Calu3 (cell line): ENCODE data around the gene SHROOM3. TPM values are rescaled to one million over a fixed set of nuclear protein-coding genes. Genes with fewer than 3 reads are reported as not detected.

Source experiments
- BruUV-seq: library from RNA; stranded (reverse); fragments of 400-500 nt; replicated peaks from 2 replicates; lab custom pipeline; 2021; lab: Mats Ljungman, UMichigan
- CTCF ChIA-PET: fragments of 300-600 bp; sonication (Branson Sonifier 250); formaldehyde crosslinking; loops from one replicate; lab custom pipeline; 2022; ENCODE audit warnings: antibody characterized with exemption; lab: Charles Lee
- DNase-seq: peaks from one replicate; pipeline ENCODE4 v3.0.0; 2022
- H3K27ac Mint-ChIP-seq: one replicate; pipeline ENCODE4 v1.8.0; 2022; ENCODE audit warnings: mixed read lengths; ENCODE audit not compliant: unreplicated experiment
- H3K27me3 Mint-ChIP-seq: one replicate; pipeline ENCODE4 v1.8.0; 2022; ENCODE audit warnings: mixed read lengths; ENCODE audit not compliant: unreplicated experiment
- H3K36me3 Mint-ChIP-seq: one replicate; pipeline ENCODE4 v1.8.0; 2022; ENCODE audit warnings: mild to moderate bottlenecking, moderate library complexity, mixed read lengths; ENCODE audit not compliant: insufficient read depth, unreplicated experiment
- H3K4me1 Mint-ChIP-seq: one replicate; pipeline ENCODE4 v1.8.0; 2022; ENCODE audit warnings: mild to moderate bottlenecking, low read depth, mixed read lengths; ENCODE audit not compliant: unreplicated experiment
- H3K4me3 Mint-ChIP-seq: one replicate; pipeline ENCODE4 v1.8.0; 2022; ENCODE audit warnings: mild to moderate bottlenecking, low read depth, moderate library complexity, mixed read lengths; ENCODE audit not compliant: unreplicated experiment
- H3K9me3 Mint-ChIP-seq: one replicate; pipeline ENCODE4 v1.8.0; 2022; ENCODE audit warnings: low read depth, mixed read lengths; ENCODE audit not compliant: unreplicated experiment
- intact Hi-C: fragments of 100-400 bp; cut with micrococcal nuclease; formaldehyde crosslinking; loops from one replicate; pipeline ENCODE4 v1.10.0; 2022; ENCODE audit not compliant: unreplicated experiment
- total RNA-seq: library from RNA; stranded (reverse); gene quantifications from 2 replicates; pipeline ENCODE4 v1.2.3, GENCODE V29; 2022
- TF ChIP-seq, protein P1 (sequence below): fragments of 200-600 bp; IDR thresholded peaks from one replicate; pipeline ENCODE4 v1.8.0; 2022; ENCODE audit warnings: antibody characterized with exemption; ENCODE audit not compliant: unreplicated experiment

The SHROOM3 gene
- total RNA-seq, 1 experiment from 2014 or later, result 114 TPM

DNA sequence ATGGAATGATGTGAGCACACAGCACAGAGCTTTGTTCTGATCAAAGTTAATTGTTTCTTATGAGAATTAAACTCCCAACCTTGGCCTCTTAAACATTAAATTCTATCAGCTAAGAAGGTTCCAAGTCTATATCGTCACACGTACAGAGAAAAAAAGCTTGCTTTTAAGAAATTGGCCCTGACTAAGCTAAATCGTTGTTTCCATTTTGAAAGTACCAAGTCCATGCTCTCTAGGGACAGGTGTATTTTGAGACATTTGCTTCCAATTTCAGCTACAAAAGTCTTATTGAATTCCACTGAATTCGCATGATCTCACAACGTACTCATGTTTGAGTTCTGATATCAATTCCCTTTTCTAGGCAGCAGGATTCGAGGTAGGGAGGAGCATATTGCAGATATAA, 157.4 kb downstream of the SHROOM3 start:
- CTCF ChIA-PET, result no interaction called here
- no peaks in the 10 kb centered on the region for H3K27me3 Mint-ChIP-seq
- H3K4me1 Mint-ChIP-seq, result peaks cover 59% of the 10 kb centered on the region
- no peaks in the 10 kb centered on the region for H3K9me3 Mint-ChIP-seq
- TF ChIP-seq, protein P1, sequence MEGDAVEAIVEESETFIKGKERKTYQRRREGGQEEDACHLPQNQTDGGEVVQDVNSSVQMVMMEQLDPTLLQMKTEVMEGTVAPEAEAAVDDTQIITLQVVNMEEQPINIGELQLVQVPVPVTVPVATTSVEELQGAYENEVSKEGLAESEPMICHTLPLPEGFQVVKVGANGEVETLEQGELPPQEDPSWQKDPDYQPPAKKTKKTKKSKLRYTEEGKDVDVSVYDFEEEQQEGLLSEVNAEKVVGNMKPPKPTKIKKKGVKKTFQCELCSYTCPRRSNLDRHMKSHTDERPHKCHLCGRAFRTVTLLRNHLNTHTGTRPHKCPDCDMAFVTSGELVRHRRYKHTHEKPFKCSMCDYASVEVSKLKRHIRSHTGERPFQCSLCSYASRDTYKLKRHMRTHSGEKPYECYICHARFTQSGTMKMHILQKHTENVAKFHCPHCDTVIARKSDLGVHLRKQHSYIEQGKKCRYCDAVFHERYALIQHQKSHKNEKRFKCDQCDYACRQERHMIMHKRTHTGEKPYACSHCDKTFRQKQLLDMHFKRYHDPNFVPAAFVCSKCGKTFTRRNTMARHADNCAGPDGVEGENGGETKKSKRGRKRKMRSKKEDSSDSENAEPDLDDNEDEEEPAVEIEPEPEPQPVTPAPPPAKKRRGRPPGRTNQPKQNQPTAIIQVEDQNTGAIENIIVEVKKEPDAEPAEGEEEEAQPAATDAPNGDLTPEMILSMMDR, result no peak
- no peak for DNase-seq
- H3K36me3 Mint-ChIP-seq, result peaks cover 49% of the 10 kb centered on the region
- intact Hi-C loops, result no loop called here
- H3K27ac Mint-ChIP-seq, result no peak overlapping the region
- H3K4me3 Mint-ChIP-seq, result peak overlapping the region; percentile 32
- BruUV-seq, result no TSS peak

DNA sequence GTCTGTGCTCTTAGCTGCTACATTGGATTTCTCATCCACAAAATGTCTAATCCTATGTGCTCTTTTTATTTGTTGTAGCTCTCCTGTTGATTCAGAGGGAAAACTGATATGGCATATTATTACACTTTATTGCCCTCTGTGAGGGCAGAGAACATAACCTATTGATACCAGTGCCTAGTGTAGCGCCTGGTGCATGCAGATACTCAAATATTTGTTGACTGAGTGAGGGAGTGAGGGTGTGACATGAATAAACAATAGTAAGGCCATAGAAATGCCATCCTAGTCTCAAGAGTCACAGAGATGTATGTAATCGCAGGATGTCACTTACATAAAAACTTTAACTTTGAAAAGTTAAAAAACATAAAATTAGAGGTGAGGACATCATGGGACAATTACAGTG, 159.1 kb downstream of the SHROOM3 start:
- Mint-ChIP-seq H3K27ac (peak overlapping the region; percentile 66), H3K36me3 (peaks cover 45% of the 10 kb centered on the region), H3K9me3 (no peaks in the 10 kb centered on the region), H3K4me1 (peaks cover 75% of the 10 kb centered on the region), H3K27me3 (no peaks in the 10 kb centered on the region), H3K4me3 (peak overlapping the region; percentile 28)
- no TSS peak for BruUV-seq
- no peak for DNase-seq
- CTCF ChIA-PET, result interaction anchor here (0.5 kb wide), 1 partner anchor 126 kb away, joined by 7 read pairs; no protein-coding TSS in a partner anchor
- intact Hi-C loops, result no loop called here
- TF ChIP-seq, protein P1, result no peak

GRCh38 chr4:76595435-76595834, 160.4 kb downstream of the SHROOM3 start:
- Mint-ChIP-seq H3K27ac (no peak overlapping the region), H3K4me3 (peak overlapping the region; percentile 58), H3K27me3 (no peaks in the 10 kb centered on the region), H3K36me3 (peaks cover 32% of the 10 kb centered on the region), H3K4me1 (peaks cover 76% of the 10 kb centered on the region), H3K9me3 (no peaks in the 10 kb centered on the region)
- DNase-seq, result no peak
- CTCF ChIA-PET, result no interaction called here
- no TSS peak for BruUV-seq
- intact Hi-C loops, result loop anchor here (5.0 kb wide), 1 partner anchor 92 kb away; no protein-coding TSS in a partner anchor
- TF ChIP-seq, protein P1, result no peak

DNA sequence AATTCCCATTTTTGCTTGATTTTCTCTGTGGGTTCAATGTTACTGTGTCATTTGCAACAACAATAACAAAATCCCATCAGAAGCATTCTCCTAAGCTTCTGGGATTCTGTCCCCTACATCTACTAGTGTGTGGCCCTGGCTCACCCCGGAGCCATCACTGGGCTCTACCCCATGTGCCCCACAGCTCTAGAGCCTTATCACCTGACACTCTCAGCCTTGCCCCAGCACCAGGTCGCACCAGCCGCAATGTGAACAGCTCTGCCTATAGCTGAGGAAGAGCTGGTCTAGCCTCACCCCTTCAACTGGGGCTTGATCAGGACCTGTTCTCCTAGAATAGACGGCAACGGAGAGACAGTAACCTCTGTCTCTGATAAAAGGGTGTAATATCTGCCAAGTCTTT, 161.7 kb downstream of the SHROOM3 start:
- Mint-ChIP-seq H3K4me3 (peak overlapping the region; percentile 58), H3K4me1 (peaks cover 64% of the 10 kb centered on the region), H3K27me3 (no peaks in the 10 kb centered on the region), H3K9me3 (no peaks in the 10 kb centered on the region), H3K36me3 (peaks cover 20% of the 10 kb centered on the region), H3K27ac (peak overlapping the region; percentile 90)
- CTCF ChIA-PET, result no interaction called here
- no peak for DNase-seq
- BruUV-seq, result TSS peak; percentile 64
- TF ChIP-seq, protein P1, result no peak
- intact Hi-C loops, result loop anchor here (5.0 kb wide), 1 partner anchor 91 kb away; no protein-coding TSS in a partner anchor
